AG04450 (cell line): Measurements from ENCODE around the gene NLRP14. TPM values are rescaled to one million over a fixed set of nuclear protein-coding genes. Genes with fewer than 3 reads are reported as not detected.
A peak's percentile ranks its signal among the peaks of the same experiment; 100 is the strongest.

Experiments used
- CTCF ChIA-PET: fragments of 300-600, 350-600 bp; formaldehyde crosslinking; extraction: SDS; loops from one replicate; lab custom pipeline; 2022; ENCODE audit warnings: antibody characterized with exemption, inconsistent platforms; lab: Charles Lee
- POLR2A ChIA-PET: fragments of 350-600 bp; formaldehyde crosslinking; extraction: SDS; loops from one replicate; lab custom pipeline; 2021; ENCODE audit warnings: antibody characterized with exemption, inconsistent platforms; lab: Yijun Ruan, JAX
- DNase-seq: peaks from one replicate; pipeline ENCODE4 v3.0.0-alpha.2; 2011; ENCODE audit warnings: low read depth, low spot score
- H3K27ac ChIP-seq: one replicate; pipeline ENCODE4 v1.5.1; 2012; ENCODE audit warnings: low read depth, low read length, control low read depth
- H3K27me3 ChIP-seq: one replicate; pipeline ENCODE4 v1.6.0; 2012; ENCODE audit warnings: low read length; ENCODE audit not compliant: control insufficient read depth, insufficient read depth
- H3K4me3 ChIP-seq: 2 replicates; pipeline ENCODE4 v1.5.1; 2011; ENCODE audit warnings: mild to moderate bottlenecking, low read depth, low read length, control low read depth
- H3K9me3 ChIP-seq: 2 replicates; pipeline ENCODE4 v1.5.1; 2012; ENCODE audit warnings: low read length; ENCODE audit not compliant: control insufficient read depth, insufficient read depth
- CTCF ChIP-seq: IDR thresholded peaks from 2 replicates; pipeline ENCODE4 v1.5.1; 2011; ENCODE audit warnings: low read depth, low read length, control low read depth, inconsistent platforms
- polyA plus RNA-seq: library from polyadenylated mRNA; depleted of rRNA; stranded (reverse); fragments of >200 nt; gene quantifications from 2 replicates; pipeline ENCODE4 v1.2.3, GENCODE V29; 2011

Gene NLRP14
- polyA plus RNA-seq, 1 experiment: 0.06 TPM

- no peak within 1 kb of the TSS for H3K27ac ChIP-seq
- CTCF ChIA-PET: interaction anchor here (1.1 kb wide), 1 partner anchor 9 kb away, joined by 3 read pairs; no protein-coding TSS in a partner anchor
- TF ChIP-seq CTCF: no peak
- H3K9me3 ChIP-seq: peaks cover 13% of the 10 kb centered on the region; the same call in 1 of the 2 replicates
- no peaks in the 10 kb centered on the region for H3K27me3 ChIP-seq
- no peak within 1 kb of the TSS for H3K4me3 ChIP-seq
- POLR2A ChIA-PET: no interaction called here
- DNase-seq: no peak
Observed at GRCh38 chr11:7088921-7089320, 68.6 kb downstream of the NLRP14 start, which contains the start of gene RBMXL2. TSS of gene RBMXL2 (plus strand) at chr11:7088998. CDS start at chr11:7089121, 123 bp downstream.

- Histone ChIP-seq H3K9me3 (peaks cover 13% of the 10 kb centered on the region; the same call in 1 of the 2 replicates), H3K4me3 (no peak overlapping the region), H3K27me3 (no peaks in the 10 kb centered on the region), H3K27ac (no peak overlapping the region)
- no peak for DNase-seq
- POLR2A ChIA-PET: no interaction called here
- CTCF ChIA-PET: no interaction called here
- TF ChIP-seq CTCF: no peak
Observed at GRCh38 chr11:7089328-7090251, 69.3 kb downstream of the NLRP14 start.

GRCh38 chr11:7098235-7098832, 78.1 kb downstream of the NLRP14 start:
- Histone ChIP-seq H3K27me3 (no peaks in the 10 kb centered on the region), H3K4me3 (no peak overlapping the region), H3K27ac (no peak overlapping the region), H3K9me3 (no peaks in the 10 kb centered on the region)
- peak; percentile 71 for TF ChIP-seq CTCF
- POLR2A ChIA-PET: no interaction called here
- CTCF ChIA-PET: interaction anchor here (0.6 to 3.6 kb wide), 20 partner anchors 8 to 1001 kb away, joined by 3 to 53 read pairs (median 5); no protein-coding TSS in a partner anchor
- DNase-seq: no peak

- no peaks in the 10 kb centered on the region for H3K9me3 ChIP-seq
Observed at GRCh38 chr11:7115780-7116179, 95.5 kb downstream of the NLRP14 start.

More at GRCh38 chr11:7115780-7116179, 95.5 kb downstream of the NLRP14 start:
- CTCF ChIA-PET: interaction anchor here (2.1 kb wide), 1 partner anchor 18 kb away, joined by 10 read pairs; no protein-coding TSS in a partner anchor
- Histone ChIP-seq H3K27ac (no peak overlapping the region), H3K27me3 (no peaks in the 10 kb centered on the region), H3K4me3 (no peak overlapping the region)
- POLR2A ChIA-PET: no interaction called here
- TF ChIP-seq CTCF: no peak
- no peak for DNase-seq
